ENCODE results near the gene GDE1.

The GDE1 gene

GRCh38 chr16:19521471-19522396, at the start of gene GDE1:
Gene GDE1, minus strand, starts transcription at chr16:19522098. Its CDS starts 134 bp downstream, at chr16:19521964.
- POLR2A ChIA-PET = interaction anchor here (0.7 to 0.8 kb wide), 2 partner anchors 19 to 1578 kb away, joined by 3 read pairs; no protein-coding TSS in a partner anchor
- DNase-seq (ENCODE audit: low read depth, low spot score) = no peak
- peak within 1 kb of the TSS; percentile 95 for H3K4me3 ChIP-seq (ENCODE audit: low read depth, low read length)
- TF ChIP-seq CTCF (IDR thresholded peaks at IDR 0.05; ENCODE audit: insufficient read depth, low read length, missing control alignments) = peak; percentile 70
- CTCF ChIA-PET = interaction anchor here (1.0 to 3.1 kb wide), 3 partner anchors 14 to 32 kb away, joined by 3 to 30 read pairs (median 3); no protein-coding TSS in a partner anchor

GRCh38 chr16:19567560-19567959, 45.7 kb upstream of the GDE1 start:
- CTCF ChIA-PET = interaction anchor here (1.7 to 5.3 kb wide), 3 partner anchors 12 to 319 kb away, joined by 4 to 30 read pairs (median 5); partner anchors contain the start of gene VPS35L
- TF ChIP-seq CTCF (IDR thresholded peaks at IDR 0.05; ENCODE audit: insufficient read depth, low read length, missing control alignments) = no peak
- no peak overlapping the region for H3K4me3 ChIP-seq (ENCODE audit: low read depth, low read length)
- no peak for DNase-seq (ENCODE audit: low read depth, low spot score)
- POLR2A ChIA-PET = interaction anchor here (1.4 kb wide), 1 partner anchor 12 kb away, joined by 4 read pairs; the partner anchor contains the start of gene VPS35L

- TF ChIP-seq CTCF (IDR thresholded peaks at IDR 0.05; ENCODE audit: insufficient read depth, low read length, missing control alignments) = no peak
- H3K4me3 ChIP-seq (ENCODE audit: low read depth, low read length) = no peak overlapping the region
- CTCF ChIA-PET = interaction anchor here (1.0 to 5.3 kb wide), 7 partner anchors 10 to 342 kb away, joined by 3 to 30 read pairs (median 3); partner anchors contain the start of gene VPS35L
- POLR2A ChIA-PET = no interaction called here
- DNase-seq (ENCODE audit: low read depth, low spot score) = no peak
Measured at GRCh38 chr16:19566362-19566761, 44.5 kb upstream of the GDE1 start.

- TF ChIP-seq CTCF (IDR thresholded peaks at IDR 0.05; ENCODE audit: insufficient read depth, low read length, missing control alignments) = no peak
- no peak for DNase-seq (ENCODE audit: low read depth, low spot score)
- ChIA-PET CTCF (interaction anchor here (1.0 to 10.5 kb wide), 5 partner anchors 9 to 323 kb away, joined by 3 to 103 read pairs (median 6); partner anchors contain the start of genes GPRC5B, IQCK and KNOP1), POLR2A (interaction anchor here (0.7 kb wide), 1 partner anchor 32 kb away, joined by 3 read pairs; no protein-coding TSS in a partner anchor)
- H3K4me3 ChIP-seq (ENCODE audit: low read depth, low read length) = no peak overlapping the region
Measured at GRCh38 chr16:19563377-19563776, 41.5 kb upstream of the GDE1 start.

GRCh38 chr16:19560078-19560477, 38.2 kb upstream of the GDE1 start:
- no peak for TF ChIP-seq CTCF (IDR thresholded peaks at IDR 0.05; ENCODE audit: insufficient read depth, low read length, missing control alignments)
- CTCF ChIA-PET = interaction anchor here (0.8 to 10.5 kb wide), 10 partner anchors 10 to 326 kb away, joined by 3 to 103 read pairs (median 4); partner anchors contain the start of gene GPRC5B
- POLR2A ChIA-PET = no interaction called here
- no peak for DNase-seq (ENCODE audit: low read depth, low spot score)
- no peak overlapping the region for H3K4me3 ChIP-seq (ENCODE audit: low read depth, low read length)

Data from AG04449 (cell line).